LNCAP (cell line): ENCODE results near the gene SAMD10.
A peak's percentile ranks its signal among the peaks of the same experiment; 100 is the strongest.

Source experiments
- CTCF ChIP-seq: fragments of 450-650 bp; IDR thresholded peaks from 2 replicates; pipeline ENCODE4 v1.5.1; 2017; ENCODE audit warnings: mild to moderate bottlenecking

The SAMD10 gene

GRCh38 chr20:63940071-63940471 is 39.4 kb downstream of the SAMD10 start:
- TF ChIP-seq CTCF: no peak

GRCh38 chr20:63939061-63939935 is 40.1 kb downstream of the SAMD10 start:
- no peak for TF ChIP-seq CTCF

- TF ChIP-seq CTCF: no peak
Measured at GRCh38 chr20:63937596-63937995, 41.8 kb downstream of the SAMD10 start.

GRCh38 chr20:63935447-63935846 is 44.0 kb downstream of the SAMD10 start:
- no peak for TF ChIP-seq CTCF

- peak; percentile 19; the same call in 1 of the 2 replicates for TF ChIP-seq CTCF
Measured at GRCh38 chr20:63934271-63935068, 45.0 kb downstream of the SAMD10 start.

GRCh38 chr20:63933646-63934045 is 45.8 kb downstream of the SAMD10 start:
- TF ChIP-seq CTCF: no peak

- no peak for TF ChIP-seq CTCF
Measured at GRCh38 chr20:63932606-63933160, 46.8 kb downstream of the SAMD10 start.
